Gastroesophageal sphincter (tissue), 3 donors: ENCODE measurements around the gene OTOP3.

Experiments
- CTCF ChIP-seq, 4 experiments: fragments of 200-600 bp in 2 of 4; fragments of 450-650 bp in 2 of 4; sonication (generic) in 1 of 4; IDR thresholded peaks; one replicate each; pipeline ENCODE4 v1.5.1; 2017 to 2019; ENCODE audit warnings: antibody characterized with exemption in 4 of 4, mild to moderate bottlenecking in 2 of 4, moderate library complexity in 2 of 4
- EP300 ChIP-seq: sonication (generic); formaldehyde crosslinking; IDR thresholded peaks from one replicate; pipeline ENCODE4 v1.6.1; 2017; ENCODE audit warnings: antibody characterized with exemption, mild to moderate bottlenecking
- POLR2A ChIP-seq, 2 donors: fragments of 450-650 bp; IDR thresholded peaks; one replicate each; pipeline ENCODE4 v1.6.1; 2017; ENCODE audit warnings: antibody characterized with exemption in 2 of 2, mild to moderate bottlenecking in 2 of 2, moderate library complexity in 1 of 2

GRCh38 chr17:74900208-74900607, 35.5 kb upstream of the OTOP3 start:
- no peak for TF ChIP-seq CTCF (IDR thresholded peaks at IDR 0.05)
- no peak for TF ChIP-seq POLR2A (IDR thresholded peaks at IDR 0.05)
- no peak for TF ChIP-seq EP300
